EL (cell line): ENCODE measurements around the gene SLC22A12.
"Not testable (repeated sequence)": the region's sequence is repeated elsewhere in the genome, so short reads cannot be mapped to it uniquely, and the experiment has no call there.

Source experiments
- DNase-seq: peaks from one replicate; pipeline ENCODE4 v3.0.0-alpha.2; 2016

Gene SLC22A12

GRCh38 chr11:64591257-64592233 is 525 bp downstream of the SLC22A12 start:
- no peak for DNase-seq

GRCh38 chr11:64592234-64592615 is 1.2 kb downstream of the SLC22A12 start:
- no peak for DNase-seq

- no peak for DNase-seq
These were observed 1.6 kb downstream of the SLC22A12 start for GRCh38 chr11:64592656-64593055.

- DNase-seq: no peak
These were observed 2.4 kb downstream of the SLC22A12 start for GRCh38 chr11:64593156-64594105.

GRCh38 chr11:64594159-64594939 is 3.3 kb downstream of the SLC22A12 start:
- no peak for DNase-seq

GRCh38 chr11:64595922-64596321 is 4.9 kb downstream of the SLC22A12 start:
- DNase-seq: not testable (repeated sequence)

GRCh38 chr11:64597671-64598101 is 6.7 kb downstream of the SLC22A12 start:
- DNase-seq: no peak

GRCh38 chr11:64598106-64598796 is 7.2 kb downstream of the SLC22A12 start:
- no peak for DNase-seq

GRCh38 chr11:64598797-64599697 is 8.0 kb downstream of the SLC22A12 start:
- no peak for DNase-seq

- DNase-seq: no peak
These were observed 8.7 kb downstream of the SLC22A12 start for GRCh38 chr11:64599698-64600211.

GRCh38 chr11:64600281-64600992 is 9.4 kb downstream of the SLC22A12 start:
- DNase-seq: no peak

GRCh38 chr11:64601605-64602465 is 10.8 kb downstream of the SLC22A12 start:
- no peak for DNase-seq

- no peak for DNase-seq
These were observed 11.5 kb downstream of the SLC22A12 start for GRCh38 chr11:64602466-64603070.

GRCh38 chr11:64603411-64604110 is 12.5 kb downstream of the SLC22A12 start:
- DNase-seq: no peak

GRCh38 chr11:64604458-64605243 is 13.6 kb downstream of the SLC22A12 start:
- no peak for DNase-seq

- DNase-seq: no peak
These were observed 14.2 kb downstream of the SLC22A12 start for GRCh38 chr11:64605244-64605560.
